ENCODE measurements around the gene TTLL12.

DNA sequence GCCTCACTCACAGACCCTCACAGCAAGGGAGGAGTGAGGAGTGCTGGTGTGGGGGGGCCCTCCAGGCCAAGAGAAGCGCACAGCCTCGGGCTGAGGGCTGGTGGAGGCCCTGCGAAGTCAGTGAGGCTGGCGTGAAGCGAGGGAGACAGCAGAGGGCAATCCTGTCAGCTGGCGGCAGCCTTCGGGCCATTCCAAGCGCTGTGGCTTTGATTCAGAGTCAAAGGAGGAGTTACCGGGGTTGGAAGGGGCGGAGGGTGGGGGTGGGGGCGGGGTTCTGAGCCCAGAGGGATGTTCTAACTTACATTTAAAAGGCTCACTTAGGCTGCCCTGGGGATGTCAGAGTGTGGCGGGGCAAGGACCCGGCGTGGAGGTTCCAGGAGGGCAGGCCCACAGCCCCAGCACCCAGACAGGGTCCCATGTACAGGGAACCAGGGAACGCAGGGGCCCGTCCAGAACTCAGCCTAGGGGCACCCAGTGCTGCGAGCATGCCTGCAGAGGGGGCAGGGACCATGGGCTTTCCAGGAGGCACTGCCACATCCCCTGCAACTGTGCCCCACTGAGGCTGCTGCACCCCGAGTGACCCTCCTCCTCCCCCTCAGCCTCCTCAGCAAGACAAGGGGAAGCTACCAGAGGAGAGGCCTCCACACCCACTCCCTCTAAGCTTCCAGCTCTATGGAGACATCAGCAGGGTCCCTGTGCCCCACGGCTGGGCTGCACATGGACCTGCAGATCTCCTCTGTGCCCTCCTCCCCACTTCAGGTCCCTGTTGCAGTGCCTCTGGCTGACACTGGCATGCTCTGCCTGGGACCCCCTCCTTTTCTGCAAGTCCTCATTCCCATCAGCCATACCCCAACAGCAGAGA is 39.7 kb upstream of the TTLL12 start:
- TF ChIP-seq CTCF (IDR thresholded peaks at IDR 0.05; ENCODE audit: low read depth, low read length) (no peak), EZH2phosphoT487 (IDR thresholded peaks at IDR 0.05; ENCODE audit: low read depth) (no peak)
